K562 (cell line): ENCODE results near the gene SLC22A4. TPM values are rescaled to one million over a fixed set of nuclear protein-coding genes. Genes with fewer than 3 reads are reported as not detected.

Experiments used
- BRD4 ChIP-seq: fragments of 200-600 bp; sonication (generic); IDR thresholded peaks from 2 replicates; pipeline ENCODE4 v1.6.1; 2017; ENCODE audit warnings: inconsistent platforms
- HNRNPL ChIP-seq: fragments of 200-400 bp; formaldehyde crosslinking; IDR thresholded peaks from 2 replicates; pipeline ENCODE4 v1.6.1; 2017; ENCODE audit warnings: low read depth, mild to moderate bottlenecking, low read length
- MYNN ChIP-seq, 2 experiments: sonication (generic); formaldehyde crosslinking in 1 of 2; IDR thresholded peaks; 2 replicates each; pipeline versions ENCODE4 v1.5.0 to v1.6.1; 2016 to 2020; ENCODE audit warnings: antibody characterized with exemption in 1 of 2, missing genetic modification reagents in 1 of 2
- NR2C2 ChIP-seq, 2 experiments: fragments of 200-800 bp in 1 of 2; sonication (Bioruptor generic) in 1 of 2; sonication (generic) in 1 of 2; formaldehyde crosslinking in 1 of 2; IDR thresholded peaks; 2 replicates each; pipeline versions ENCODE4 v1.6.1 to v1.8.0; 2016 to 2022; ENCODE audit warnings: mild to moderate bottlenecking in 1 of 2, missing compliant biosample characterization in 1 of 2, missing genetic modification characterization in 1 of 2, missing genetic modification reagents in 1 of 2
- NR4A1 ChIP-seq, 2 experiments: fragments of 250-450 bp in 1 of 2; fragments of 450-650 bp in 1 of 2; sonication (Bioruptor Pico) in 1 of 2; IDR thresholded peaks; 2 replicates each; pipeline versions ENCODE4 v1.4.0 to v1.6.1; 2016 to 2020; ENCODE audit warnings: mild to moderate bottlenecking in 2 of 2, missing compliant biosample characterization in 1 of 2, missing genetic modification characterization in 1 of 2, moderate library complexity in 1 of 2
- NRF1 ChIP-seq, 2 experiments: fragments of 450-650 bp; IDR thresholded peaks in 1 of 2; conservative IDR thresholded peaks in 1 of 2; 2 replicates each; pipeline ENCODE4 v1.6.1; 2014; ENCODE audit warnings: mild to moderate bottlenecking in 2 of 2
- PREB ChIP-seq: sonication (generic); formaldehyde crosslinking; IDR thresholded peaks from 2 replicates; pipeline ENCODE4 v1.8.1; 2023; ENCODE audit warnings: mild to moderate bottlenecking, missing genetic modification reagents
- SRF ChIP-seq, 2 experiments: fragments of 250-450, 450-650 bp in 1 of 2; sonication (Bioruptor Pico) in 1 of 2; sonication (generic) in 1 of 2; formaldehyde crosslinking; IDR thresholded peaks; 2 replicates each; pipeline versions ENCODE4 v1.5.0 to v1.5.1; 2020 to 2022; ENCODE audit warnings: mild to moderate bottlenecking in 1 of 2, missing genetic modification reagents in 1 of 2
- THAP7 ChIP-seq: fragments of 250-450 bp; sonication (Bioruptor Pico); IDR thresholded peaks from 2 replicates; pipeline ENCODE4 v1.5.0; 2021
- ZNF263 ChIP-seq: sonication (generic); formaldehyde crosslinking; IDR thresholded peaks from 2 replicates; pipeline ENCODE4 v1.8.0; 2022; ENCODE audit warnings: mild to moderate bottlenecking, missing genetic modification reagents, borderline replicate concordance
- polyA plus RNA-seq, 8 experiments: library from polyadenylated mRNA; depleted of rRNA in 4 of 8; stranded (reverse) in 5 of 8; unstranded in 3 of 8; fragments of >200 nt; fragmentation: Nextera tagmentation in 2 of 8; fragmentation: Illumina TruSeq in 1 of 8; extraction: Ambion mirVana in 2 of 8; extraction: Trizol in 1 of 8; gene quantifications; 2 replicates each; pipeline versions ENCODE4 v1.2.1 to v1.2.3, GENCODE V29; 2011 to 2014; ENCODE audit warnings: inconsistent platforms in 1 of 8, missing spikeins in 1 of 8
- total RNA-seq, 7 experiments: library from RNA; depleted of rRNA in 6 of 7; stranded (reverse); fragments of >200 nt in 6 of 7; fragmentation: Illumina TruSeq in 2 of 7; extraction: Trizol in 2 of 7; gene quantifications; 2 replicates each; pipeline versions ENCODE4 v1.2.1 to v1.2.3, GENCODE V29; 2011 to 2021; ENCODE audit warnings: low replicate concordance in 1 of 7
- TF ChIP-seq, protein P1 (sequence below), 2 experiments: fragments of 450-650 bp; IDR thresholded peaks; 2 replicates each; pipeline ENCODE4 v1.6.1; 2018; ENCODE audit warnings: mild to moderate bottlenecking in 2 of 2, low read depth in 1 of 2; ENCODE audit not compliant: partially characterized antibody in 2 of 2
- TF ChIP-seq, protein P2 (sequence below), 2 experiments: fragments of 450-650 bp in 1 of 2; IDR thresholded peaks; 2 replicates each; pipeline ENCODE4 v1.6.1; 2011 to 2017; ENCODE audit warnings: low read depth in 2 of 2, antibody characterized with exemption in 1 of 2, borderline replicate concordance in 1 of 2, low read length in 1 of 2, mild to moderate bottlenecking in 1 of 2, mixed read lengths in 1 of 2; ENCODE audit not compliant: control insufficient read depth in 1 of 2
- TF ChIP-seq, protein P3 (sequence below), 2 experiments: IDR thresholded peaks; 2 replicates each; pipeline ENCODE4 v1.6.1; 2011; ENCODE audit warnings: borderline replicate concordance in 1 of 2, control low read depth in 1 of 2, low read depth in 1 of 2, low read length in 1 of 2, mild to moderate bottlenecking in 1 of 2, mixed read lengths in 1 of 2, moderate library complexity in 1 of 2; ENCODE audit not compliant: insufficient read depth in 1 of 2, insufficient read length in 1 of 2, poor library complexity in 1 of 2, severe bottlenecking in 1 of 2; ENCODE audit errors: extremely low read depth in 1 of 2

SLC22A4 gene
- total and polyA plus RNA-seq, 9 of the 15 experiments (the other 6 are each of a cell fraction or from before 2014, with no cell fraction given): 2.7 to 9.5 (median 6.2) TPM

DNA sequence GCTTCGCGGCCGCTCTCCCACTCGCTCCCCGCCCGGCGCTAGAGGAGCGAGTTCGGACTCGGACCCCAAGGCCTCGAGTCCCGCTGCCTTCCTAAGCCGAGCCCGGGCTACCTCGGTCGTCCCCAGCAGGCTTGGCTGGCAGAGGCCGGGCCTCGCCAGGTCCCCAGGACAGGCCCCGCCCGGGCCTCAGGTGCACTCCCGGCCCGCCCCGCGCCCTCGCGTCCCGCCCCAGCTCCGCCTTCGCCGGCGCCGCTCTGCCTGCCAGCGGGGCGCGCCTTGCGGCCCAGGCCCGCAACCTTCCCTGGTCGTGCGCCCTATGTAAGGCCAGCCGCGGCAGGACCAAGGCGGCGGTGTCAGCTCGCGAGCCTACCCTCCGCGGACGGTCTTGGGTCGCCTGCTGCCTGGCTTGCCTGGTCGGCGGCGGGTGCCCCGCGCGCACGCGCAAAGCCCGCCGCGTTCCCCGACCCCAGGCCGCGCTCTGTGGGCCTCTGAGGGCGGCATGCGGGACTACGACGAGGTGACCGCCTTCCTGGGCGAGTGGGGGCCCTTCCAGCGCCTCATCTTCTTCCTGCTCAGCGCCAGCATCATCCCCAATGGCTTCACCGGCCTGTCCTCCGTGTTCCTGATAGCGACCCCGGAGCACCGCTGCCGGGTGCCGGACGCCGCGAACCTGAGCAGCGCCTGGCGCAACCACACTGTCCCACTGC is 75.4 kb downstream of the SLC22A4 start, which contains the start of gene SLC22A5 (continued):
- TF ChIP-seq, protein P1, sequence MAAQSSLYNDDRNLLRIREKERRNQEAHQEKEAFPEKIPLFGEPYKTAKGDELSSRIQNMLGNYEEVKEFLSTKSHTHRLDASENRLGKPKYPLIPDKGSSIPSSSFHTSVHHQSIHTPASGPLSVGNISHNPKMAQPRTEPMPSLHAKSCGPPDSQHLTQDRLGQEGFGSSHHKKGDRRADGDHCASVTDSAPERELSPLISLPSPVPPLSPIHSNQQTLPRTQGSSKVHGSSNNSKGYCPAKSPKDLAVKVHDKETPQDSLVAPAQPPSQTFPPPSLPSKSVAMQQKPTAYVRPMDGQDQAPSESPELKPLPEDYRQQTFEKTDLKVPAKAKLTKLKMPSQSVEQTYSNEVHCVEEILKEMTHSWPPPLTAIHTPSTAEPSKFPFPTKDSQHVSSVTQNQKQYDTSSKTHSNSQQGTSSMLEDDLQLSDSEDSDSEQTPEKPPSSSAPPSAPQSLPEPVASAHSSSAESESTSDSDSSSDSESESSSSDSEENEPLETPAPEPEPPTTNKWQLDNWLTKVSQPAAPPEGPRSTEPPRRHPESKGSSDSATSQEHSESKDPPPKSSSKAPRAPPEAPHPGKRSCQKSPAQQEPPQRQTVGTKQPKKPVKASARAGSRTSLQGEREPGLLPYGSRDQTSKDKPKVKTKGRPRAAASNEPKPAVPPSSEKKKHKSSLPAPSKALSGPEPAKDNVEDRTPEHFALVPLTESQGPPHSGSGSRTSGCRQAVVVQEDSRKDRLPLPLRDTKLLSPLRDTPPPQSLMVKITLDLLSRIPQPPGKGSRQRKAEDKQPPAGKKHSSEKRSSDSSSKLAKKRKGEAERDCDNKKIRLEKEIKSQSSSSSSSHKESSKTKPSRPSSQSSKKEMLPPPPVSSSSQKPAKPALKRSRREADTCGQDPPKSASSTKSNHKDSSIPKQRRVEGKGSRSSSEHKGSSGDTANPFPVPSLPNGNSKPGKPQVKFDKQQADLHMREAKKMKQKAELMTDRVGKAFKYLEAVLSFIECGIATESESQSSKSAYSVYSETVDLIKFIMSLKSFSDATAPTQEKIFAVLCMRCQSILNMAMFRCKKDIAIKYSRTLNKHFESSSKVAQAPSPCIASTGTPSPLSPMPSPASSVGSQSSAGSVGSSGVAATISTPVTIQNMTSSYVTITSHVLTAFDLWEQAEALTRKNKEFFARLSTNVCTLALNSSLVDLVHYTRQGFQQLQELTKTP (IDR thresholded peaks at IDR 0.05; ENCODE audit: low read depth in 1 of 2, partially characterized antibody in 2 of 2): no peak
- TF ChIP-seq, protein P2, sequence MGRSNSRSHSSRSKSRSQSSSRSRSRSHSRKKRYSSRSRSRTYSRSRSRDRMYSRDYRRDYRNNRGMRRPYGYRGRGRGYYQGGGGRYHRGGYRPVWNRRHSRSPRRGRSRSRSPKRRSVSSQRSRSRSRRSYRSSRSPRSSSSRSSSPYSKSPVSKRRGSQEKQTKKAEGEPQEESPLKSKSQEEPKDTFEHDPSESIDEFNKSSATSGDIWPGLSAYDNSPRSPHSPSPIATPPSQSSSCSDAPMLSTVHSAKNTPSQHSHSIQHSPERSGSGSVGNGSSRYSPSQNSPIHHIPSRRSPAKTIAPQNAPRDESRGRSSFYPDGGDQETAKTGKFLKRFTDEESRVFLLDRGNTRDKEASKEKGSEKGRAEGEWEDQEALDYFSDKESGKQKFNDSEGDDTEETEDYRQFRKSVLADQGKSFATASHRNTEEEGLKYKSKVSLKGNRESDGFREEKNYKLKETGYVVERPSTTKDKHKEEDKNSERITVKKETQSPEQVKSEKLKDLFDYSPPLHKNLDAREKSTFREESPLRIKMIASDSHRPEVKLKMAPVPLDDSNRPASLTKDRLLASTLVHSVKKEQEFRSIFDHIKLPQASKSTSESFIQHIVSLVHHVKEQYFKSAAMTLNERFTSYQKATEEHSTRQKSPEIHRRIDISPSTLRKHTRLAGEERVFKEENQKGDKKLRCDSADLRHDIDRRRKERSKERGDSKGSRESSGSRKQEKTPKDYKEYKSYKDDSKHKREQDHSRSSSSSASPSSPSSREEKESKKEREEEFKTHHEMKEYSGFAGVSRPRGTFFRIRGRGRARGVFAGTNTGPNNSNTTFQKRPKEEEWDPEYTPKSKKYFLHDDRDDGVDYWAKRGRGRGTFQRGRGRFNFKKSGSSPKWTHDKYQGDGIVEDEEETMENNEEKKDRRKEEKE (IDR thresholded peaks at IDR 0.05; ENCODE audit: borderline replicate concordance in 1 of 2, control insufficient read depth in 1 of 2, low read depth in 2 of 2, low read length in 1 of 2): no peak
- 0 out of 2 replicates have a peak, but pooled peaks have one; percentile 83 for TF ChIP-seq PREB (CRISPR knock-in tag)
- no peak for TF ChIP-seq THAP7 (CRISPR knock-in tag)
- TF ChIP-seq NR4A1 (CRISPR knock-in tag; IDR thresholded peaks at IDR 0.05): no peak
- TF ChIP-seq NR4A1 (tag; IDR thresholded peaks at IDR 0.05): 0 out of 2 replicates have a peak, but pooled peaks have one; percentile 45
- TF ChIP-seq HNRNPL: peak; percentile 55; the same call in 1 of the 2 replicates
- 0 out of 2 replicates have a peak, but pooled peaks have one; percentile 23 for TF ChIP-seq NR2C2 (CRISPR knock-in tag; IDR thresholded peaks at IDR 0.05)
- TF ChIP-seq NR2C2 (tag; IDR thresholded peaks at IDR 0.05): peak; percentile 72
- TF ChIP-seq MYNN (IDR thresholded peaks at IDR 0.05): no peak
- TF ChIP-seq MYNN (CRISPR knock-in tag; IDR thresholded peaks at IDR 0.05): no peak
- peak in 1 of 2 experiments; percentile 44; a peak in 1 of 4 replicates for TF ChIP-seq SRF (CRISPR knock-in tag; IDR thresholded peaks at IDR 0.05)
- TF ChIP-seq ZNF263: peak; percentile 52; the same call in 1 of the 2 replicates
- no peak for TF ChIP-seq BRD4
- TF ChIP-seq, protein P3, sequence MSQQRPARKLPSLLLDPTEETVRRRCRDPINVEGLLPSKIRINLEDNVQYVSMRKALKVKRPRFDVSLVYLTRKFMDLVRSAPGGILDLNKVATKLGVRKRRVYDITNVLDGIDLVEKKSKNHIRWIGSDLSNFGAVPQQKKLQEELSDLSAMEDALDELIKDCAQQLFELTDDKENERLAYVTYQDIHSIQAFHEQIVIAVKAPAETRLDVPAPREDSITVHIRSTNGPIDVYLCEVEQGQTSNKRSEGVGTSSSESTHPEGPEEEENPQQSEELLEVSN (IDR thresholded peaks at IDR 0.05; ENCODE audit: borderline replicate concordance in 1 of 2, extremely low read depth in 1 of 2, insufficient read depth in 1 of 2, insufficient read length in 1 of 2, low read depth in 1 of 2, low read length in 1 of 2, poor library complexity in 1 of 2, severe bottlenecking in 1 of 2): peak; percentile 71 to 80
- peak; percentile 94 to 95 for TF ChIP-seq NRF1 (conservative IDR thresholded peaks at IDR 0.05 in 1 of 2, IDR thresholded peaks at IDR 0.05 in 1 of 2)
